ENCODE measurements around the gene TRA2A.

TRA2A gene

GRCh38 chr7:23471106-23471859 is 60.5 kb downstream of the TRA2A start:
- DNase-seq (ENCODE audit: extremely low read depth in 1 of 2, low read depth in 1 of 2): no peak

DNA sequence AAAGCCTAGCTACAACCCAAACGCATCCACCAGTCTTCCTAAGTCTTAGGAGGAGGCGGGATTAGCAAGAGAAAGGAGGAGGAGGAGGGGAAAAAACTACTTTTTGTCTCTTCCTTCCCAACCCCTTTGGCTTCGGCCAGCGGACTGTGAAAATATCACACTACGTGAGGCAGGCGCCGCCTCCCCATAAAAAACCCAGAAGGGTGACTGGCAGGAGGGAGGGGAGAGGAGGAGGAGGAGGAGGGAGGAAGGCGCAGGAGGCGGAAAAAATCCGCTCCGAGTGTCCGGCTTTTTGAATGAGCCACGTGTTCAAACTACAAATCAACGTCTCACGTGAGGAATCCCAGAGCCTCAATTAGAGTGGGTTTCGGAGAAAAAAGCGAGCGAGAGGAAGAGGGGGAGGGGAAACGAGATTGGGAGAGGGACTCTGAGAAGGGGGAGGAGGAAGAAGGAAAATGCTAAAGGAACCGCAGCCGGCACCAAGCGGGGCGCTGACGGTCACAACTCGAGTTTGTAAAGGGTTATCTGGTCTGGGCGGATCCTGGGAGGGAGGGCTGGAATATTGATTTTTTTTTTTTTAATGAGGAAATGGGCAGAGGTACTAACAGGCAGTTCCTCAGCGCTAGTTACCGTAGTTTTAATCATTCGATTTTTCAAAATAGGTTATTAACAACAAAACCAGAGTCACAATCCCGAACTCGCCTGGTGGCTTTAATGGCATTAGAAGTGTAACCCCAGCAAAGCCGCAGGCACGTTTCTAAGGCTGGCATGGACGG is 61.3 kb downstream of the TRA2A start, which contains the start of gene IGF2BP3:
Gene IGF2BP3 (minus strand): TSS at position 162 of the 776 bp plus-strand sequence. CDS start 381 bp downstream, outside the sequence.
- no peak for DNase-seq (ENCODE audit: extremely low read depth in 1 of 2, low read depth in 1 of 2)

DNA sequence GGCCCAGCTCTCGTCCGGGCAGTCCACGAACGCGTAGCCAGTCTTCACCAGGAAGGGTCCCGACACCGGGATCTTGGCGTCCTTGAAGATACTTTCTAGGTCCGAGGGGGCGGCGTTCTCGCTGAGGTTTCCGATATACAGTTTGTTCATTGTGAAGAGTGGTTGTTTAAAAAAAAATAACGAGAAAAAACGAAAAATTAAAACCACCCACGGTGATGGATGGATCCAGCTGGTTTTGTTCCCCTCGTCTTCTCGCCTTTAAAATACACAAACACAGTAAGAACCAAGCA is 61.9 kb downstream of the TRA2A start:
- DNase-seq (ENCODE audit: extremely low read depth in 1 of 2, low read depth in 1 of 2): no peak

- DNase-seq (ENCODE audit: extremely low read depth in 1 of 2, low read depth in 1 of 2): no peak
These were observed 62.4 kb downstream of the TRA2A start for GRCh38 chr7:23469150-23469960.

DNA sequence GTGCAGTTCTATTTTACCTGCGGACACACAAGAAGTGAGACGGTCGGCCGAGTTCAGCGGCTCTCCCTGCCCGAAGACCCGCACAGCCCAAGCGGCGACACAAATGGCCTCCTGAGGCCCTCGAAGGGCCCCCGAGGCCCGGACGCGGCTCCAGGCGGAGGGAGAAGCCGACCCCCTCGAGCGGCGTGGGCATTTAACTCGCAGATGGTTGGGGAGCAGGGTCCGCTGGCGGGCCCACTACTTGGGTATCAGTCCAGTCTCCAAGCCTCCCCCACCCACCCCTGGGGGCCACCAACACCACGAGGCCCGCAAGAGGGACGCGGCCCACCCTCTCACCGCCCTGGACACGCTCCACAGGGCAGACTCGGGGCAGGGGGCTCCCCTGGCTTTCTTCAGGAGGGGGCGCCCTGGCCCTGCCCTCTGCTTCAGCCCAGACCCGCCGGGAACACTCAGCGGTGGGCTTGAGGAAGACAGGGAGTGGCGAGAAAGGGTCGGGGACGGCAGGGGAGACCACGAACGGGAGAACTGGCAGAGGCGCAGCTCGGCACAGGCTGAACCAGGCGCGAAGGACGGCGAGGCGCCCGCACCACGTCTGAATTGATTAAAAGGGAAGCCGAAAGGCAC is 63.1 kb downstream of the TRA2A start:
- DNase-seq (ENCODE audit: extremely low read depth in 1 of 2, low read depth in 1 of 2): no peak

- DNase-seq (ENCODE audit: extremely low read depth in 1 of 2, low read depth in 1 of 2): no peak
These were observed 63.8 kb downstream of the TRA2A start for GRCh38 chr7:23467806-23468525.

DNA sequence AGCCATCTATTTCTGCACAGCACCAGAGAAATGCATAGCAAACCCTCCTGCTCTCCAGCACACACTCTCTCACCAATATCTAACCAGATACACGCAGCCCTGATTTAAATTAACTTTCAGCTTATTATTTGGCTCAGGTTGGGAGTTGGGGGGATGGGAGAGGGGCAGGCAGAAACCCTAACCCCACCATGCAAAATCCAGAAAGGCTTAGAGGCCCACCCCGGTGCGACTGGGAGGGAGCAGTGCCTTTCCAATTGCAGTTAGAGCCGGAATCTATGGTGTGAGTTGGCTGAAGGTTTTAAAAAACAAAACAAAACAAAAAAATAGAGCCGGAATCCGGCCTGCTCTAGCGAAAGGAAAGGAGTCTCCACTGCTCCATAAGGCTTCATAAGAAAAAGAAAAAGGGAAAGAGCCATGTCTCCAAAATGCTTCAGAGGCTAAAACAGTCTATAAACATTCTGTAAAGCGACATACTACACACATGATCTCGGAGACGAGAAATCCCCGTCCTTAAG is 64.4 kb downstream of the TRA2A start:
- no peak for DNase-seq (ENCODE audit: extremely low read depth in 1 of 2, low read depth in 1 of 2)

DNA sequence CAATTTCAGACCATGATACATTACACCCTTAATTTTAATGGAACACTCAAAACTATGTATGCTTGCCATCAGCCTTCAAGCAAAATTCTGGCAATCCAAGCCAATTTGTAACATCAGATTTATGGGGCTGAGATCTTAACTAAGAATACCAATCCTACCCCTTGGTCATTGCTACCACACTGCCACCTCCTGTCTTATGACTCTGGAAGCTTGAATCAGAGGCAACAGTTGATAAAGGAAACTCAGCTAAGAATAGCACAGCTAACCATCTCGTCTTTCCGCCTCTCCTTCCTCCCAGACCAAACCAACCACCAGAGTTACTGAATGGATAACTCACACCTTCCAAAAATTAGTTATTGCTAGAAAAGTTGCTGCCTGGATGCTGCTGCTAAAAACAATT is 68.9 kb downstream of the TRA2A start:
- no peak for DNase-seq (ENCODE audit: extremely low read depth in 1 of 2, low read depth in 1 of 2)

DNA sequence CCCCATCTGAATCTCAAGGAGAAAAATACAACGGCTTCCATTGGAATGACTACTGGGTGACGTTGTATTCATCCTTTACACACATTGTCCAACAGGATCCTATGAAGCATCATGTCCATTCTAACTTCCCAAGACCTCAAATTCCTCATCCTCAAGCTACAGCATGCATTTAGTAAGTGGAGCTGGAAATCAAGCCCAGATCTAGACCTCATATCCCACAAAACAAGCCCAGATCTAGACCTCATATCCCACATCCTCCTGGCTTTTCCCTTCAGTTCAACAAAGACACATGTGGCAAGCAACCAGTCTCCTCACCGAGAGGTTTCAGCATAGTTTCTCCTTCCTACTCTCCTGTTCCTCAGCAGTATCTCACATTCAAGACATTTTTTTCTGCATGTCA is 73.7 kb downstream of the TRA2A start:
- no peak for DNase-seq (ENCODE audit: extremely low read depth in 1 of 2, low read depth in 1 of 2)

DNA sequence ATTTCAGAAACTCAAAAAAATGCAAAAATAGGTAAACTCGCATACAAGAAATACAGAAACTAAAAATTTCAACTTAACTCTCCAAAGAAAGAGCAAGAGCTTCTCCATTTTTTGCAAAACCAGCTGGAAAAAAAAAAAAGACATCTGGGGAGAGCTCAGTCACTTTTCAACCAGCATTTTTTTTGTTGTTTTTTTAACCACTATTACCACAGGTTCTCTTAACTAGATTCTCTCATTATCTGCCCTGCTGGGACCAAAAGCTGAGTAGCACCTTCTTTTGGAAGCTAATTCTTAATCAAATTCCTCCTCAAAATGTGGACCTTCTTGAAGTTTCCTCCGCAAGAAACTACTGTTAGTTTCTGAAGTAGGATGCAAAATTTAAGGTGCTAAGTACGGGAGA is 75.7 kb downstream of the TRA2A start:
- no peak for DNase-seq (ENCODE audit: extremely low read depth in 1 of 2, low read depth in 1 of 2)

DNA sequence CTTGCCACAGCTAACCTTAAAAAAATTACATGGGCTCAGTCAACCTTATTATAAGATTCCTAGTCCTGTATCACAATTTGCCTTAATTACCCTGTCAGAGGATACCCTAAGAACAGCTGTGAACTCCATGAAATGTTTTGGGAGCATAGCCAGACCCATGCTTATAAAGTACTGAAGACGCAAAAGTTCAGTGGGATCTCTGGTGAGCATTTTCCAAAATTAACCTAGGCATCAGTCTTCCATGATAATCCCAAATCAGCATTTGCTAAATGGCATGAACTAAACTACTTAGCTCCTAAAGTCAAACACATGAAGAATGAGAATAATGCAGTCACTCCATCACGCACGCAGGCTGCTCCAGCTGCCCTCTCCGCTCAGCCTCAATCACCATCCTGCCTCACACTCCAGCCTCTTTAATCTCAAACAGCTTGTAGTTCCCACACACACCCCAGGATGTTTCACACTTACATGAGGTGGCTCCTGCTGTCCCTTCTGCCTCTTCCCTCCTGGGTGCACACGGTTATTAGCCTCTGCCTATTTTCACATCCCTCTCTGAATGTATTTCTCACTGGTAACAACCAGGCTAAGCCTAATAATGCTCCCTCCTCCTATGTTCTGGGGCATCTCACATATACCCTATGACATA is 76.8 kb downstream of the TRA2A start:
- DNase-seq (ENCODE audit: extremely low read depth in 1 of 2, low read depth in 1 of 2): no peak
